ENCODE results near the gene RNF135. TPM values are rescaled to one million over a fixed set of nuclear protein-coding genes. Genes with fewer than 3 reads are reported as not detected.

The RNF135 gene
- total RNA-seq, 2 experiments from 2014 or later = 0.29 TPM; not detected in 1

- BruUV-seq (replicated peaks) = no TSS peak
- Histone ChIP-seq H3K4me2 (ENCODE audit: low read length) (no peak overlapping the region), H3K9me2 (ENCODE audit: insufficient read depth, low read length) (no peaks in the 10 kb centered on the region), H3K27ac (ENCODE audit: low read depth, low read length, poor library complexity, severe bottlenecking) (no peak overlapping the region), H3K79me2 (ENCODE audit: insufficient read depth, low read depth, low read length) (no peaks in the 10 kb centered on the region), H3K9me3 (ENCODE audit: low read length) (no peaks in the 10 kb centered on the region), H2AFZ (ENCODE audit: low read length) (no peak overlapping the region), H3K4me1 (ENCODE audit: insufficient read depth, low read length, poor library complexity, severe bottlenecking) (peaks cover 29% of the 10 kb centered on the region), H3K36me3 (ENCODE audit: insufficient read depth, low read length) (no peaks in the 10 kb centered on the region), H4K20me1 (ENCODE audit: insufficient read depth, low read length) (no peaks in the 10 kb centered on the region), H3K4me3 (ENCODE audit: low read depth, low read length, poor library complexity, severe bottlenecking) (no peak overlapping the region)
- POLR2A ChIA-PET = interaction anchor here (1.5 kb wide), 1 partner anchor 11 kb away, joined by 3 read pairs; no protein-coding TSS in a partner anchor
- CTCF ChIA-PET (ENCODE audit: unreplicated experiment) = no interaction called here
- no peak for DNase-seq (ENCODE audit: low spot score)
- TF ChIP-seq EZH2phosphoT487 (IDR thresholded peaks at IDR 0.05; ENCODE audit: borderline replicate concordance, low read depth, low read length) (no peak), CTCF (conservative IDR thresholded peaks at IDR 0.05; ENCODE audit: low read length) (no peak)
- intact Hi-C loops (cut with micrococcal nuclease; ENCODE audit: unreplicated experiment) = no loop called here
Observed at GRCh38 chr17:30950189-30950588, 20.6 kb upstream of the RNF135 start.

GRCh38 chr17:30950669-30951399 is 20.0 kb upstream of the RNF135 start:
- intact Hi-C loops (cut with micrococcal nuclease; ENCODE audit: unreplicated experiment) = no loop called here
- no peak for TF ChIP-seq EZH2phosphoT487 (IDR thresholded peaks at IDR 0.05; ENCODE audit: borderline replicate concordance, low read depth, low read length)
- Histone ChIP-seq H3K4me2 (ENCODE audit: low read length) (no peak overlapping the region), H3K9me3 (ENCODE audit: low read length) (no peaks in the 10 kb centered on the region), H3K9me2 (ENCODE audit: insufficient read depth, low read length) (no peaks in the 10 kb centered on the region), H2AFZ (ENCODE audit: low read length) (no peak overlapping the region), H3K79me2 (ENCODE audit: insufficient read depth, low read depth, low read length) (no peaks in the 10 kb centered on the region), H3K27ac (ENCODE audit: low read depth, low read length, poor library complexity, severe bottlenecking) (no peak overlapping the region), H3K4me1 (ENCODE audit: insufficient read depth, low read length, poor library complexity, severe bottlenecking) (peaks cover 29% of the 10 kb centered on the region), H3K36me3 (ENCODE audit: insufficient read depth, low read length) (no peaks in the 10 kb centered on the region), H4K20me1 (ENCODE audit: insufficient read depth, low read length) (no peaks in the 10 kb centered on the region), H3K4me3 (ENCODE audit: low read depth, low read length, poor library complexity, severe bottlenecking) (no peak overlapping the region)
- no TSS peak for BruUV-seq (replicated peaks)
- DNase-seq (ENCODE audit: low spot score) = no peak
- ChIA-PET CTCF (ENCODE audit: unreplicated experiment) (no interaction called here), POLR2A (interaction anchor here (1.5 kb wide), 1 partner anchor 10 kb away, joined by 3 read pairs; no protein-coding TSS in a partner anchor)

DNA sequence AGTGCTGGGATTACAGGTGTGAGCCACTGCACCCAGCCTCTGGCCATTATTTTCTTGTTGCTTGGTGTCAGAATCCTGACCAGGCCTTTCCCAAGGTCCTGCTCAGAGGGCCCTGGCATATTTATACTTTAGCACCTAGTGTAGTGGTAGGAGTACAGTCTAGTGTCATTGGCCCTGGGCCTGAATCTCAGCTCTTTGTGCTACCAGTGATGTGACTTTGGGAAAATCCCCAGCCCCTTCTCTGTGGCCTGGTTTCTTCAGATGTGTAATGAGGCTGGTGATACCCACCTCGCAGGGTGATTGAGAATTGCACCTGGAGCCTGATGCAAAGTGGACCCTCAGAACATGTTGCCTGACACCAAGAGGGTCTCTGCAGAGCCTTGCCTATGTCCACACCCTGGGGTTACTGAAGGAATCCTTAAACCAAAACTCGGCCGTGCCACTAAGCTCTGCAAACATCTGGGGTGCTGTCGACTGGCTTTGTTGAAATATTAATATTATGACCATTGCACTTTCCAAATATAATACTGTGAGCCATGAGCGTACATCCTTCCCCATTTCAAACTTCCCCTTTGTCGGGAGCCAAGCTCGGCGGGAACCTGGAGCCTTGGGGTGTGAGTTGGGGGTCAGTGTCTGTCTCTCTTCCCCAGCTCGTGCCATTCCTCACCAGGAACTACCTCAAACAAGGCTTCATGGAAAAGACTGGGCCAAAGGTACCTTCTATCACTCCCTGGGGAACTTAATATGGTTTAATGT is 18.0 kb upstream of the RNF135 start:
- H3K4me1 ChIP-seq (ENCODE audit: insufficient read depth, low read length, poor library complexity, severe bottlenecking) = peaks cover 47% of the 10 kb centered on the region
- ChIA-PET POLR2A (interaction anchor here (0.6 kb wide), 1 partner anchor 258 kb away, joined by 3 read pairs; no protein-coding TSS in a partner anchor), CTCF (ENCODE audit: unreplicated experiment) (no interaction called here)
- peak overlapping the region; percentile 35 for H3K27ac ChIP-seq (ENCODE audit: low read depth, low read length, poor library complexity, severe bottlenecking)
- TF ChIP-seq CTCF (conservative IDR thresholded peaks at IDR 0.05; ENCODE audit: low read length) (no peak), EZH2phosphoT487 (IDR thresholded peaks at IDR 0.05; ENCODE audit: borderline replicate concordance, low read depth, low read length) (no peak)
- intact Hi-C loops (cut with micrococcal nuclease; ENCODE audit: unreplicated experiment) = no loop called here
- DNase-seq (ENCODE audit: low spot score) = peak; percentile 34
- peak overlapping the region; percentile 57 for H3K4me2 ChIP-seq (ENCODE audit: low read length)
- H3K4me3 ChIP-seq (ENCODE audit: low read depth, low read length, poor library complexity, severe bottlenecking) = peak overlapping the region; percentile 8
- no peaks in the 10 kb centered on the region for H3K79me2 ChIP-seq (ENCODE audit: insufficient read depth, low read depth, low read length)
- no peaks in the 10 kb centered on the region for H3K9me2 ChIP-seq (ENCODE audit: insufficient read depth, low read length)
- peak overlapping the region; percentile 81 for H2AFZ ChIP-seq (ENCODE audit: low read length)
- no TSS peak for BruUV-seq (replicated peaks)
- H3K36me3 ChIP-seq (ENCODE audit: insufficient read depth, low read length) = no peaks in the 10 kb centered on the region
- H3K9me3 ChIP-seq (ENCODE audit: low read length) = no peaks in the 10 kb centered on the region
- no peaks in the 10 kb centered on the region for H4K20me1 ChIP-seq (ENCODE audit: insufficient read depth, low read length)

Measured in OCI-LY7 (cell line).